Measurements from ENCODE around the gene CFAP58. TPM values are rescaled to one million over a fixed set of nuclear protein-coding genes. Genes with fewer than 3 reads are reported as not detected.

The CFAP58 gene
- total RNA-seq, 6 experiments from 2014 or later, result 0.10 to 2.9 (median 0.15) TPM; not detected in 2

DNA sequence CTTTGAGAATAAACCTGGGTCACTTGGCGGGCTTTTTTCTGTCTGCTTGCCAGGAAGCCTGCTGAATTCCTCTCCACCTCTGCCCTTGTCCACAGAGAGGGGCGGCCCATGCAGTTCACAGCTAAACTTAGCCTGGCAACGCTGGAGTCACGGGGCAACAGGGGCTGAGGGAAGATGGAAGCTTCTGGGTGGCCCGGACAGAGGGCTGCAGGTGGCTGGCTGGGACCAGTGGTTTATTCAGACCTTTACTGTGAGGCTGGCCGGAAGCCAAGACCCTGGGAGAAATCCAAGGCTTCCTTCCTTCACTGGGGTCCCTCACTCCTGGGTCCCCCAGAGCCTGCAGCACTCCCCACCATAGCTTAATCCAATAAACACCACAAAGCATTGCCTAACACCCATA, 32.4 kb upstream of the CFAP58 start:
- ATAC-seq, result no peak
- intact Hi-C loops (cut with DNase I), result no loop called here
- Histone ChIP-seq H3K27ac (no peak overlapping the region), H3K4me3 (no peak overlapping the region), H3K4me1 (peaks cover 0 to 4% (median 0%) of the 10 kb centered on the region in 4 donors), H3K36me3 (no peaks in the 10 kb centered on the region), H3K9me3 (no peaks in the 10 kb centered on the region), H3K27me3 (no peaks in the 10 kb centered on the region)
- DNase-seq, result peak in 1 of 3 donors; percentile 34
- 60% methylated on average over 1 of the region's 6 CpGs for WGBS (ENCODE audit: insufficient coverage, low coverage, low lambda C conversion rate, missing lambda C conversion rate)
- TF ChIP-seq POLR2A (IDR thresholded peaks at IDR 0.05), result no peak
- TF ChIP-seq, protein P1, sequence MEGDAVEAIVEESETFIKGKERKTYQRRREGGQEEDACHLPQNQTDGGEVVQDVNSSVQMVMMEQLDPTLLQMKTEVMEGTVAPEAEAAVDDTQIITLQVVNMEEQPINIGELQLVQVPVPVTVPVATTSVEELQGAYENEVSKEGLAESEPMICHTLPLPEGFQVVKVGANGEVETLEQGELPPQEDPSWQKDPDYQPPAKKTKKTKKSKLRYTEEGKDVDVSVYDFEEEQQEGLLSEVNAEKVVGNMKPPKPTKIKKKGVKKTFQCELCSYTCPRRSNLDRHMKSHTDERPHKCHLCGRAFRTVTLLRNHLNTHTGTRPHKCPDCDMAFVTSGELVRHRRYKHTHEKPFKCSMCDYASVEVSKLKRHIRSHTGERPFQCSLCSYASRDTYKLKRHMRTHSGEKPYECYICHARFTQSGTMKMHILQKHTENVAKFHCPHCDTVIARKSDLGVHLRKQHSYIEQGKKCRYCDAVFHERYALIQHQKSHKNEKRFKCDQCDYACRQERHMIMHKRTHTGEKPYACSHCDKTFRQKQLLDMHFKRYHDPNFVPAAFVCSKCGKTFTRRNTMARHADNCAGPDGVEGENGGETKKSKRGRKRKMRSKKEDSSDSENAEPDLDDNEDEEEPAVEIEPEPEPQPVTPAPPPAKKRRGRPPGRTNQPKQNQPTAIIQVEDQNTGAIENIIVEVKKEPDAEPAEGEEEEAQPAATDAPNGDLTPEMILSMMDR (IDR thresholded peaks at IDR 0.05), result no peak

DNA sequence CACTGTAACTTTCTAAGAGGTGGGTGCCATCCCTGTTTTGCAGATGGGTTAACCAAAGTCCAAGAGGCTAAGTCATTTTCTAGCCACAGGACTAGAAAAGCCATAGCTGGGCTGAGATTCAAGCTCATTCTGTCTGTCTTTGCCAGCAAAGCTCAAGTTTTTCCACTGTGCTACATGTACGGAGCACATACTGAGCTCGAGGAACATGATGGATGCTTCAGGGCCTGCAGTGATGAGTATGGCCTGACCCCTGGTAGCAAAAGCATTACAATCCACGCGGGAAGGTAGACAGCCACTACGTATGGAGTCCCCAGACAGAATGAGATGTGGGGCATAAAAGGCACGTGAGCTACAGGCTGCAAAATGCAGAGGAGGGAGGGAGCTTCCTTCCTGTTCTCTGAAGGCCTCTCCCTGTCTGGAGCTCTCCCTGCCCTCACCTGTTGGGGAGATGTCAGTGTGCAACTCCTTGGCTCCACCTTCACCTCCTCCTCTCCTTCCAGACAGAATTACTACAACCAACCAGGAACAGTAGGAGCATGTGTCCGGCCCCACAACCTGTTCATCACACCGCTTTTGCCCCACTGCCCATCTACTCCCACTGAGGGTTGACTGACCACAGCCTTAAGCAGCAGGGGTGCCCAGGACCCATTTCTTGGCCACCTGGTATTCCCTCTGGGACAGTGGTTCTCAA, 31.8 kb upstream of the CFAP58 start:
- DNase-seq (no peak), ATAC-seq (no peak)
- intact Hi-C loops (cut with DNase I), result no loop called here
- Histone ChIP-seq H3K27me3 (no peaks in the 10 kb centered on the region), H3K36me3 (no peaks in the 10 kb centered on the region), H3K9me3 (no peaks in the 10 kb centered on the region), H3K4me3 (no peak overlapping the region), H3K27ac (no peak overlapping the region), H3K4me1 (peaks cover 0 to 4% (median 0%) of the 10 kb centered on the region in 4 donors)
- 75% methylated on average over 7 of the region's 8 CpGs for WGBS (ENCODE audit: insufficient coverage, low coverage, low lambda C conversion rate, missing lambda C conversion rate)
- TF ChIP-seq, protein P1 (IDR thresholded peaks at IDR 0.05), result no peak
- no peak for TF ChIP-seq POLR2A (IDR thresholded peaks at IDR 0.05)

DNA sequence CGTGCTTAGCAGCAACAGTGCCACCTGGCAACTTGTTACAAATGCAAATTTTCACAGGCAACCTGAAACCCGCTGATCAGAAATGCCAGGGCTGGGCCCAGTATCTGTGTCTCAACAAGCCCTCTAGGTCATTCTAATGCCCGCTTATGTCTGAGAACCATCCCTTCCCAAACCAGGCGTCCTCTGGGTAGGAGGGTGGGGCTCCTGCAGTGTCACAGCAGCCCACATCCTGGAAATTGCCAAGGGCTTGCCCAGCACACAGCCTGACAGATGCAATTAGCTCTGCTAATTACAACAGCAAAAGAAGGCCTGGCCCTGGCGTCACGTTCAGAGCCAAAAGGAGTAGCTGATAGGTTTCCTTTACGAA, 31.2 kb upstream of the CFAP58 start:
- 43% methylated on average over 5 of the region's 7 CpGs for WGBS (ENCODE audit: insufficient coverage, low coverage, low lambda C conversion rate, missing lambda C conversion rate)
- Histone ChIP-seq H3K27ac (no peak overlapping the region), H3K9me3 (no peaks in the 10 kb centered on the region), H3K27me3 (no peaks in the 10 kb centered on the region), H3K36me3 (no peaks in the 10 kb centered on the region), H3K4me3 (no peak overlapping the region), H3K4me1 (peaks cover 0 to 4% (median 0%) of the 10 kb centered on the region in 4 donors)
- DNase-seq, result no peak
- intact Hi-C loops (cut with DNase I), result no loop called here
- no peak for ATAC-seq
- TF ChIP-seq, protein P1 (IDR thresholded peaks at IDR 0.05), result no peak
- no peak for TF ChIP-seq POLR2A (IDR thresholded peaks at IDR 0.05)

DNA sequence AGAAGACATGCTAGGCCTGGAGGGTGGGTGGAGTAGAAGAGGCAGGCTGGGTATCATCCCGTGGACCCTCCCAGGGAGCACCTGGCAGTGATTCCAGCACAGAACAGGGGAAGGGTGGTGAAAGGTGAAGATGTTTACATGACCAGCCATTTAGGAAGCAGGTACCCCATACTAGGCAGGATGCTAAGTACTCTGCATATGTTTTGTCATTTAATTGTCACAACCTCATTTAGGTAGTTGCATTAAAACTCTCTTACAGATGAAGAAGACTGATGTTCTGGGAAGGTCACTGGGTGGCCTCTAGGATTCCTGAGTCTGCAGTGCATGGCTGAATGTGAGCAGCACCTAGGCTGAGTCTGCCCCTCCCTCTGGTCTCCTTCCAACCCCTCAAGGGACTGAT, 30.5 kb upstream of the CFAP58 start:
- H3K36me3 ChIP-seq, result no peaks in the 10 kb centered on the region
- TF ChIP-seq POLR2A (IDR thresholded peaks at IDR 0.05), result no peak
- TF ChIP-seq, protein P1 (IDR thresholded peaks at IDR 0.05), result no peak
- peaks cover 0 to 8% (median 0%) of the 10 kb centered on the region in 4 donors for H3K4me1 ChIP-seq
- H3K27ac ChIP-seq, result no peak overlapping the region
- no peak for ATAC-seq
- no peaks in the 10 kb centered on the region for H3K27me3 ChIP-seq
- no peak overlapping the region for H3K4me3 ChIP-seq
- no peaks in the 10 kb centered on the region for H3K9me3 ChIP-seq
- WGBS (ENCODE audit: insufficient coverage, low coverage, low lambda C conversion rate, missing lambda C conversion rate), result 89% methylated on average over 1 of the region's 1 CpG
- intact Hi-C loops (cut with DNase I), result no loop called here
- no peak for DNase-seq
